GM19467 (cell line): ENCODE data around the gene PHACTR3.

Experiments used
- ATAC-seq: cut with Tn5 transposase; IDR thresholded peaks from one replicate; pipeline ENCODE4 v1.9.1; 2021; ENCODE audit warnings: mild to moderate bottlenecking, moderate library complexity; ENCODE audit not compliant: unreplicated experiment

The PHACTR3 gene

DNA sequence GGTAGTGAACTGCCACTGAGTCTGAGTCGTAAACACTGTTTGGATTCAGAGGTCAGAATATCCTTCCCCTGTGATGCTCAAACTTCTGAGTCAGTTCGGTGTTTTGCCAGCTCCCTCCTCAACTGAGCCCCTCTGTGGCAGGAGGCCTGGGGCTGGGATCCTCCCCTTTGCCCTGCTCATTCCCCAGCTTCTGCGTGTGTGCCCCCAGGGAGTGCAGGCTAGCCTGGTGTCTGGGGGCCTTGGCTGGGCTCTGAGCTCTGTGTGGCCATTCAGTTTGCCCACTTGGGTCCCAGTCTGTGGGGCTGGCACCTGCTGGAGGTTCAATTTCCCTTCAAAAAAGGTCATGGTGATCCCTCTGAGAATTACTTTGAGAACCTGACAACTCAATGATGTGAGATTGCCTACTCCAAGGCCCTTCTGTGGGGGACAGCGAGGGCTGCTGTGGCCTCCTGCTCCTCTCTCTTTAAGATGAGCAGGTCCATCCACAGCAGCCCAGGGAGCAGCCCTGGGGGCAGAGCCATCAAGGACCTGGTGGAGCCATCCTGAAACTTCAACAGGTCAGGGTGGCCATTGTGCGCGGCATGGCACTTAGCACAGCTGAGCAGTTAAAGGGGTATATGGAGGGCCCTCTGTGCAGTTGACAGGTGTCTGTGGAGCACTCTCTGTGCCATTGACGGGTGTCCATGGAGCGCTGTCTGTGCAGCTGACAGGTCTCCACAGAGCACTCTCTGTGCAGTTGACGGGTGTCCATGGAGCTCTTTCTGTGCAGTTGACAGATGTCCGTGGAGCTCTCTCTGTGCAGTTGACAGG lies 181.9 kb downstream of the PHACTR3 start:
- no peak for ATAC-seq

DNA sequence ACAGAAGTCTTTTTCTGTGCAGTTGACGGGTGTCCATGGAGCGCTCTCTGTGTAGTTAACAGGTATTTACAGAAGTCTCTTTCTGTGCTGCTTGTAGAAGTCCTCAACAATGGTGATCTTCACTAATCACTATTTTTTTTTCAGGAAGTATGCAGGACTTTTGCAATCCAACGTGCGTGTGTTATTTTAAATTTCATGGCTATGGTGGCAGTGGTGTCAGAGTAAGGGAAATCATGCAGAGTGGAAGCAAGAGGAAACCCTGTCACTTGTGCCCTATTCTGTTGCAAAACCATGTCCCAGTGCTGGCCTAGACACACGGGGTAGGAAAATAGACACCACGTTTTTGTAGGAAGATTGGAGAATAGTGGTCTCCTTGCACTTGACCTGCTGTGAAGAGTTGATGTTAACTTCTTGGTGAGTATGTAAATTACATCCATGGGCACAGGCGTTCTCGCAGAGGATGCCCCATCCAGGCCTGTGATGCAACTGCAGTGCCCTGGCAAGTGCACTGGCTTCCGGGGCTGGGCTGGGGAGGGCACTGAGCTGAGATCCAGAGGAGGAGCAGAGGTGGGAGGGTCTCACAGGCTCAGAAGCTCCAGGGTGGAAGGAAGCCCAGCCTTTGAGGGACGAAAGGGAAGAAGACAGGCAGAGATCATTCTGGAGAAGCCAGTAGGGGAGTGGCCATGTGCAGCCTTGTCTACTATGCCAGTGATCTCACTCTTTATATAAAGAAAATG lies 182.6 kb downstream of the PHACTR3 start:
- no peak for ATAC-seq

DNA sequence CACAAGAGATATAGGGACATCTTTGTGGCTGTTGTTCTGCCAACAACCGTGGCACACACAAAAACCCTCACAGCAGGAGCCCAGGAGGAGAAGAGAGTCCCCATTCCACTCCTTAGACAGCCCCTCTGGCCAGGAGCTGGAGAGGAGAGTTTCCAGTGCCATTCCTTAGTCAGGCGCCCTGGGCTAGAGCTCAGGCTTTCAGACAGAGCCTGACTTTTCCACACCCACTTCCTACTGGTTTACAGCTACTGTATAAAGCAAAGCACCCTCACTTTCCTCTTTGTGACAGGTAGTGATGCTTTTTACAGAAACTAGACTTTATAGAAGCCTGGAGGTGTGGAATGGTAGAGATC lies 183.2 kb downstream of the PHACTR3 start:
- ATAC-seq = no peak

DNA sequence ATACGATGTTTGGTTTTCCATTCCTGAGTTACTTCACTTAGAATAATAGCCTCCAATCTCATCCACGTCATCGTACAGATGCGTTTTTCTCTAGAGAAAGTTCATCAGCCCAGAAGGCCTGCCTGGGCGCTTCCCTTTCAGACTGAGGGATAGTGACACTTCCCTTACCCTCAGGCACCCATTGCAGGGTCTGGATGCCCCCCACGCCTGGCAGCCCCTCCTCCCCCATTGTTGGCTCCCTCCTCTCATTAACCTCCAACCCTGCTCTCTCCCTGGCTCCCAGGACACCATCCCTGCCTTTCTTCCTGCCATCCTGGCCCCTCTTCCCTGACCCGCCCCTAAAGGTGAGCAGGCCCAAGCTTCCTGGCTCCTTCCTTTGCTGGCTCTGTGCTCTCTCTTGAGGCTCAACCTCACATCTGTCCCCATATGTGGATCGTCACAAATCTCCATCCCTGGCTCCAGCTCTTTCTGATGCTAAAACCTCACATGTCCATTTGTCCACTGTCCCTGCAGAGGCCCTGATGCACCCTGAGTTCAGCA lies 183.9 kb downstream of the PHACTR3 start:
- ATAC-seq = no peak

DNA sequence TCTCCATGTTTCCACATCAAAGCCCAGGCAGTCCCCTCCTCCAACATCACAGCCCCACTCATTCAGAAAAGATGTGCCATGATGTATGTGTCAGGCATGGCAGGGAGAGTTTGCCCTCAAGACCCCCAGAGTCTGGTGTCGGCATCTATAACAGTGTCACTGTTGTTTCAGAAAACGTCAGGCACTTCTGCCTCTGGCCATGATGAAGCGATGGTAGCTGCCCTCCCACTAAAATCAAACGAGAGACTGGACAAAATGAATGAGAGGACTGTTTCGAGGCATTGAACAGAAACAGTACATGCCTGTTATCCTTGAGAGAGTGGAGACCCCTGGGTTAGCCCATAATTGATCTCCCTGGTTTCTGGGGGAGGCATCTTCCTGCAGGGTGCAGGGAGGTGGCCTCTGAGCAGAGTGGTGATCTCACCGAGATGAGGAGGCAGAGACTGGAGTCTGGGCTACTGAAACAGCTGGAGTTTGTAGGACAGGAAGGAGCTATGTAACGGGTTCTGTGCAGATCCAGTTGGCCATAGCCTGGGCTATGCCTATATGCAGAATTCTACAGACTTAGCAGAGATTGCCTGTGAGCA lies 184.6 kb downstream of the PHACTR3 start:
- ATAC-seq = no peak

DNA sequence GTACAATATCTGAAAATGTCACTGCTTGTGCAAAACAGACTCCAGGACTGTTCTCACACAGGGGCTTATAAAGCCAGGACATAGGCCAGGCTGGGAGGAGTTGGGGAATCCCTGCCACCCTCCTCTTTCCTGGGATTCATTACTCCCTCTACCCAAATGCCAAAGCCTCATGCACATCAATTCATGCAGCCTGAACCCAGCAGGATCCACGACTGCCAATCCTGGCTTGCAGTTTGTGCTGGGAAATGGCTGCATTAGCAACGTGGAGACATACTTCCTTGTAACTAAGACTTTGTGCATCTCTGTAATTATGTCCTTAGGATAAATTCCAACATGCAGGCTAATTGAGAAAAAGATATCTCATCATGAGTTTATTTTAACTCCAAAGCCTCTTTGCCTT lies 185.3 kb downstream of the PHACTR3 start:
- ATAC-seq = no peak

DNA sequence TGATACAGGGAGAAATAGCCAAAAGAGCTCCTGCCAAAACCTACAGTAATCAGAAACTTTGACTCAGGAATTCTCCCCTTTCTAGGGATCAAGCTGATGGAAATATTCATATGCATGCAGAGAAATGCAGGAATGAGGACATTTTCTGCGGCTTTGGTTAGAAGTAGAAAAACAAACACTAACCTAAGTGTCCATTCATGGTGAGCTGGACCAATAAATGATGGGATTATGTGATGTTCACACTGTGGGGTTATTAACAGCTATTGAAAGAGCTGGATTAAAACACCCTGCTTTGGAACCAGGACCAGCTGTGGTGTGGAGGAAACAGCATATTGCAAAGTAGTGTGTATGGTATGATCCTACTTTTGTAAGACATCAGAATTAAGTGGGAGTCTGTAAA lies 186.0 kb downstream of the PHACTR3 start:
- ATAC-seq = no peak

DNA sequence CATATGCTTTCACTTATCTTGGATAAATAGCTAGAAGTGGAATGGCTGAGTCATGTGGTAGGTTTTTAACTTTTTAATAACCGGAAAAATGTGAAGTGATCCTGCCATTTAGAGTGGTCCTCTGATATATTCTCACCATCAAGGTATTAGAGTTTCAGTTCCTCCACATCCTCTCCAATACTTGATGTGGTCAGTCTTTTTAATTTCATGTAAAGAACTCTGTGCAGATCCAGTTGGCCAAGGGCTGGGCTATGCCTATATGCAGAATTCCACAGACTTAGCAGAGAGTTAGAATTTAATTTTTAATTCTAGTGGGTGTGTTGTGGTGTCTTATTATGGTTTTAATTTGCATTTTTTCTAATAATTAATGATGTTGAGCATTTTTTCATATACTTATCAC lies 188.0 kb downstream of the PHACTR3 start:
- ATAC-seq = no peak

DNA sequence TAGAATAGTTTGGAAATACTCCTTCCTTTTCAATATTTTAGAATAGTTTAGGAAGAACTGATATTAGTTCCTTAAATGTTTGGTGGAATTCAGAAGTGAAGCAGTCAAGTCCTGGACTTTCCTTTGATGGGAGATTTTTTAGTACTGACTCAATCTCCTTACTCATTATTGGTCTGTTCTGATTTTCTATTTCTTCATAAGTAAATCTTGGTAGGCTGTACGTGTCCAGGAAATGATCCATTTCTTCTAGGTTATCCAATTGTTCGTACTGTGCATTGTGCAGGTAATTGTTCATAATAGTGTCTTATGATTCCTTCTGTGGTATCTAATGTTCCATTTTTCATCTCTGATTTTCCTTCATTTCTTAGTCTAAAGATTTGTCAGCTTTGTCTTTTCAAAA lies 190.2 kb downstream of the PHACTR3 start:
- no peak for ATAC-seq

DNA sequence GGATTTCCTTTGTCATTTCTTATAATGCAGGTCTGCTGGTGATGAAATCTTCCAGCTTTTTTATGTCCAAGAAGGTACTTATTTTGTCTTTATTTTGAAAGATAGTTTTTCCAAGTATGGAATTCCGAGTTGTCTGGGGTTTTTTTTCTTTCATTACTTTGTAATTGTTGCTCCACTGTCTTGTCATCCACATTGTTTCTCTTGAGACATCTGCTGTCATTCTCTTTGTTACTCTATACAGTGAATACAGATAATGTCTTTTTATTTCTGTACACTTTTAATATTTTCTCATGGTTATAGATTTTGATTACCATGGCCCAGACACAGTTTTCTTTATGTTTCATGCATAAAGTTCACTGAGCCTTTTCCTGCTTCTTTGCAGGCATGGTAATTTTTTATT lies 196.0 kb downstream of the PHACTR3 start:
- no peak for ATAC-seq

DNA sequence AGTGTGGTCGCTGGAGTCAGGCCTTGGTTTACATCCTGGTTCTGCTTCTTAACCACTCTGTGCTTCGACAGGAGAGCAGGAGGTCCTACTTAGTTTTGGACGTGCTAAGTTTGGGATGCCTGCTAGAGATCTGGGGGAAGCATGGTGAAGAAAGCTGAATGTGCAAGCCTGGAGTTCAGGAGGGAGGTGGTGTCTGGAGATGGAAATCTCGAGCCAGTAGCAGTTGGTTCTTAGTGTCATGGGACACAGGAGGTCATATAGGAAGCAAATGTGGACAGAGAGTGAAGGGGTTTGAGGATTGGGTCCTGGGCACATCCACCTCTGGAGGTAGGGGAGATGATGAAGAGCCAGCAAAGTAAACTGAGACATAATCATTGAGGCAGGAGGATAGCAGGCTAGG lies 197.7 kb downstream of the PHACTR3 start:
- ATAC-seq = no peak

DNA sequence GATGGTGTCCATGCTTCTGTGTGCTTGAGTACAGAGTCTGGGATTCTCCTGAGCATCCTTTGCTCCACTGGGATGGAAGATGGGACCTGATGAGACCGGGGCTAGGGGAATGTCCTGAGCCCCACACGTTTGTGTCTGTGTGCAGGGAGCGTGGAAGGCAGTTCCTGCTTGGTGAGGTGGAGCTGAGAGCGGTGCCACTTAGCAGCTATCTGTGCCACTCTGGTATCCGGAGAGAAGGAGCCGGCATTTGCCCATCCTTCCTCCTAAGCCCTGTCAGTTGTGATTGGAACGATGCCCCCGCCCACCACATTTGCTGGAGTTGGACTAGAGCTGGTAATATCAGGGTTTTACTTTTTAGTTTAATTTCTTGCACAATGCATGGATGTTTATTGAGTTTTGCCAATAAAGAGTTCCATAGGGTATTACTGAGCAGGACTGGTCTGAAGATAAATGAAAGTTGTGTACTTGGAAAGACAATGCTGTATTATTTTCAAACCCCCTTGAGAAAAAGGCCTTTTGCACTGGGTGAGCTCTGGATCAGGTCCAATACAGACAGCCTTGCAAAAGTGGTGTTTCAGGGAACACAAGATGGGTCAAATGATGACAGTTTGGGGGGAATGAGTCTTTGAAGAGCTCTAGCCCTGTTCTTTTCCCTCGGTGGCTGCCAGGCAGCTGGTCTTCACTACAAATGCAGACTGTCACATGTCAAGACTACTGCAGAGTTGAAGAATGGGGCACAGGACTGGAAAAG lies 198.3 kb downstream of the PHACTR3 start:
- no peak for ATAC-seq

DNA sequence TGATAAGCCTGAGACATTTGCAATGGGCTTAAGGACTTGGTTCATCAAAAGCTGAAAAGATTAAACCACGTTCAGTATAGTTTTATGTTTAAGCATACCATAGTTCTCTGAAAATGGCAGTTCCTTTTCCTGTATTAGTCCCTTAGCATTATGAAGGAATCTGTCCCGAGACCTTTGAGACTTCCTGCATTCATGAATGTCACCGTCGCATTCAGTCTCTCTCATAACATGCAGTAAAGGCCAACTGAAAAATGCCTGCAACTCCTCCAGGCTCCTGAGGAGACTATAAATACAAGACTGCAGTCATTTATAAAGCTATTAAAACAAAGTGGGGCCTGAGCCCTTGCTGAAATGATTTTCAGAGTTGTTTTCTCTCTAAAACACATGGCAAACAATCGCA lies 200.0 kb downstream of the PHACTR3 start:
- ATAC-seq = no peak

DNA sequence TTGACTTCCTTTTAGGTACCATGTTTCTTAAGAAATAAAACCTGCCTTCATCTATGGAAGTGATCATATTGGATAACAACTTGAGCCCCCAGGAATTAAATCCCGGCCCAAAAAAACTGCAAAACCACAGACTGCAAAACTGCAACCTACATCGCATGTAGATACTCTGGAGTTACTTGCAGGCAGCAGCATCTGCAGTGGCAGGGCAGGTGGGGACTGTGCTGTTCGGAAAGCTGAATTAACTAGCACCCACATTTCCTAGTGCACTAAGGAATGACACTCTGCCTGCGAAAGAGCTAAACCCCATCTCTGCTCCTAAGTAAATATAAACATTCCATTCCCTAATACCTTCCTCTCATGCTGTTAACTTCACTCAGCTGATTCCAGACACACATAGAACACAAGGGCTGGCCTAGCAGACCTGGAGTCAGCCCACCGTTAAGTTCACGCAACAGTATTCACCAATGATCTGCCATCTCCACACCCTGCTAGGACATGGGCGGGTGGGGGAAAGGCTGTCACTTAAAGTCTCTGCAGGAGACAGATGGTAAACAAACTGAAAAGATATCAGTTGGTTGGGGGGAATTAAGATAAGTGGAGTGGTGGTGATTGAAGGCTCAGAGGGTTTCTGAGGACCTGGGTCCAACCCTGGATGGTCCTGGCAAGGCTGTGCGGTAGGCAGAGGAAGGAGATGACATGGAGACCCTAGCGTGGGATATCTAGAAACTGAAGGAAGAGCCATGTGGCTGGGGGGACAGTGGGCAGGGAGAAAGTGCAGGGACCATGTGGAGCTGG lies 200.7 kb downstream of the PHACTR3 start:
- ATAC-seq = no peak

DNA sequence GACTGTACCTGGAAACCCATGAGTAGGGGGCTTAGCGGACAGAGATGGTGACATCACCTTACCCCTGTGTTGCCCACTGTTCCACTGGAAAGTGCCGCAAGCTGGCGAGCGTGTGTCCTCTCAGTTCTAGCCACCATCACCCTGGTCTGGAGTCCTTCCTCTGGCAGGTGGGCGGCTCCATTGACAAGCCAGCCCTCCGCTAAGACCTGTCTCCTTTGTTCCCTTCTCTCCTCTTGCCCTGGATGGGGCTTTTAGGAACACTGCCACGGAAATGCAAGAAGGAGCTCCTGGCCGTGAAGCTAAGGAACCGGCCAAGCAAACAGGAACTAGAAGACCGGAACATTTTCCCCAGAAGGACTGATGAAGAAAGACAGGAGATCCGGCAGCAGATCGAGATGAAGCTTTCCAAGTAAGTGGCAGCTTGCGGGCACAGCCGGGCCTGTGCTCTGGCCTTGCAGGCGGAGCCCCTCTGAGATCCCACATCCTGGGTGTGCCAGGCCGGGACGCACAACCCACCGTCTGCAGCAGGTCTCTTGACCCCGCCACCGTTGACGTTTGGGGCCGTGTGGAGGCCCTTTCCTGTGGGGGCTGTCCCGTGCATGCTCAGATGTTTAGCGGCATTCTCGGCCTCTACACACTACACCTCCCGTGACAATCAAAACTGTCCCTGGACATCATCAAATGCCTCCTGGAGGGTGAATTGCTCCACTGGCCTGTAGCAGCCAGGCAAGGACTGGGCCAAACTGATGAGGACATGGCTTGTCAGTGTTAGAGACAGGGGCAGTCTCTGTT lies 201.6 kb downstream of the PHACTR3 start:
- no peak for ATAC-seq

DNA sequence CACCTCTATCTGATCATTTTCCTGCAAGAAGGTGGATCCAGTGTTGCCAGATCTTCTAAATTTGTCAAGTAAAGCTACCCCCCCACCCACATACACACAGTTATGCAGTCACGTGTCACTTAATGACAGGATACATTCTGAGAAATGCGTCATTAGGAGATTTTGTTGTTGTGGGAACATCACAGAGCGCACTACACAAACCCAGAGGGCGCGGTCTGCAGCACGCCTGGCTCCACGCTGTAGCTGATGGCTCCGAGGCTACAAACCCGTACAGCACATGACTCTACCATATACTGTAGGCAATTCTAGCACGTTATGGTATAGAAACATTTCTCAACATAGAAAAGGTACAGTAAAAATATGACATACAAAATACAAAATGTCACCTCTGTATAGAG lies 202.2 kb downstream of the PHACTR3 start:
- no peak for ATAC-seq

DNA sequence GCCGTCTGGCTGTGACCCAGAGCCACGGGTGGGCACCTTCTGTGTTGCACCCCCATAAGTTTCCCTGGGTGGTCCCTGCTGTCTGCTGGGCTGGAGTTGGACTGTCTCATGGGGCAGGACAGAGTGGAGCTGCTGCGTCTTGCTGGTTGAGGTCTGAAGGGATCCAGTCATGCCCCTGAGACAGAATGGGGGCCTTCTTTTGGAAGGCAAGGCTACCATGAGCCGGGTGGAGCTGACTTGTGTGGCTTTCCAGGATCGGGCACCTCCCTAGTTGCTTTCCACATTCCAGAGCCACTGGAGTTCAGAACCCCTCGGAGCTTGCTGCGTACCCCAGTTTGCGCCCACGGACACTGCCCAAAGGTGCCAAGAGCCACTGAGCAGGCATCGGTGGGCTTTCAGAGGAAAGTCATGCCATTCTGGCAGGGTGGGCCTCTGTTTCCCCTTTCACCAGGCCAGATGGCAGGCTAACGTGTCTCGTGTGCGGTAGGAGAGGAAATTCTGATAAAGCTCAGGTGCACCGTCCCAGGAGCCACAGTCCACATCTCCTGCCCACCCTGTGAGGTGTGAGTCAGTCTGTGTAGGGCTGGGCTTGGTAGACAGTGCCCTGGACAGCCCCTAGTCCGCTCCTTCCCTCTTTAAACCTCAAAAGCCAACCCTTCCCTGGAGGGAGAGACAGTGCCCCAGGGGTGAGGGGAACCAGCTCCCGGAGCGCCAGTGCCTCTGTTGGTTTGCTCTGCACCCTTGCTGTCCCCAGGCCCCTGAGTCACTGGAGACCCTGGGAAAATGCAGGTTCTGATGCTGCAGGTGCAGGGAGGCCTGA lies 203.8 kb downstream of the PHACTR3 start:
- no peak for ATAC-seq

DNA sequence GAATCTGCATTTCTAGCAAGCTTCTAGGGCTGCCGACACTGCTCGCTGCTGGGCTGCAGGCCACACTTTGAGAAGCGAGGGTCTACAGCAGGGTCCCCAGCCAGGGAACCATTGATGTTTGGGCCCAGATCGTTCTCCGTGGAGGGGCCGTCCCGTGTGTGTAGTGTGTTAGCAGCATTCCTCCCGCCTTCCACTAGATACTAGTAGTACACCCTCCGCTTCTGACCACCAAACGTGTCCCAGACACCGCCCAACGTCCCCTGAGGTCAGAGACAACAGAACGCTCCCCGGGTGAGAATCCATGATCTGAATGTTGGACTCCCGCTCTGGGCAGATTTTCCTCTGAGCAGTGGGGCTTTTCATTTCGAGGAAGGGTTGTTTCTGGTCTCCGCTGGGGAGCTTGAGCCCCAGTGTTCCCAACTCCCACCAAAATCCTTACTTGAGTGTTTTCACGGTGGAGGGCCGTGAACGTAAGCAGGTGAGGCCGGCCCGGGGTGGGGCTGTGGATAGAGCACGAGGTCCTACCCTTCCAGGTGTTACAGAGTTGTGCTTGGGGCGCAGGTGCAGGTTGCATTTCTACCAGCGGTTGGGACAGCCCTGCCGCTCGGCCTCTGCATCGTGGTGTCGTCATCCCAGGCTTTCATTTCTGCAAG lies 204.5 kb downstream of the PHACTR3 start:
- ATAC-seq = no peak
